ENCODE results near the gene UQCC3. TPM values are rescaled to one million over a fixed set of nuclear protein-coding genes. Genes with fewer than 3 reads are reported as not detected.

The UQCC3 gene
- total and polyA plus RNA-seq, 2 of the 13 experiments (the other 11 are each of a cell fraction or from before 2014, with no cell fraction given) = 7.7 to 16.0 TPM

DNA sequence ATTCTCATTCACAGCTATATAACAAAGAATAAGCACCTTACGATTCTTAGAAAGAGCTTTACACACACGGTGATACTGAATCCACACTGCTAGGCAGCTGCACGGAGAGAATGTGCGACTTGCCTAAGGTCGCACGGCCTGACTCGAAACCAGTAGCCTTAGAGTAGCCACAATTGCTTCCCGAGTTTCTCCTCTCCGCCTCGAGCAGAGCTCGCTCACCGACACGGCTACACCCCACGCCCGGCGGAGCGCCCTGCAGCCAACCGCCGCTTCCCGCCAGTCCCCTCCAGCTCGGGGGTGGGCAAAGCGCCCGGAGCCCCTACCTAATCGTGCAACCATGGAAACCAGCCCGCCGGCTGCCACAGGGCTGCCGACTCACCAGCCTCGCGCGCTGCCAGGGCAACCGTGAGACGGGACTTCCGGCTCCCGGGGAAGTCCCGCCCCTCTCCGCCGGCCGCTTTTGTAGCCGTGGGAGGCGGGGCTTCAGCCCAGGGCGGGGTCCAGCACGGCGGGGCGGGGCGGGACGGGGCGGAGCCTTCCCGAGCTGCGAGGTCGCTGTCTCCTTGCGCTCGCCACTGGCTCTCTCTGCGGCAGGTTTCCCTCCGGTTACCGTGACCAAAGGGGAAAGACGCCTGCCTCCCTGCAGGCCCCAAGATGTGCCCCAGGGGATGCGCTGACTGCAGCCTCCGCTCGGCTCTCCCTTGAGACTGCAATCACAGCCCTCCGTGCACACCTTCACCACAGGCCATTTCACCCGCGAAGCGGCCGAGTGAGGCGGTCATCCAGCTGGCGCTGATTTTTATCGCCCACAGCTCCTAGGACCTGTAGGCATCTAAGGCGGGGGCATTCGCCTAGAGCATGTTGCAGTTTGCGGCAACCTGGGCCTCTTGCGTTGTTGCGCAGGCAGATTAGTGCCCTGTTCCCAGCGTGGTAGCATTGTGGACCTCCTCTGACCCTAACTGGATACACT is 34.7 kb downstream of the UQCC3 start (continued):
- TF ChIP-seq, protein P1, sequence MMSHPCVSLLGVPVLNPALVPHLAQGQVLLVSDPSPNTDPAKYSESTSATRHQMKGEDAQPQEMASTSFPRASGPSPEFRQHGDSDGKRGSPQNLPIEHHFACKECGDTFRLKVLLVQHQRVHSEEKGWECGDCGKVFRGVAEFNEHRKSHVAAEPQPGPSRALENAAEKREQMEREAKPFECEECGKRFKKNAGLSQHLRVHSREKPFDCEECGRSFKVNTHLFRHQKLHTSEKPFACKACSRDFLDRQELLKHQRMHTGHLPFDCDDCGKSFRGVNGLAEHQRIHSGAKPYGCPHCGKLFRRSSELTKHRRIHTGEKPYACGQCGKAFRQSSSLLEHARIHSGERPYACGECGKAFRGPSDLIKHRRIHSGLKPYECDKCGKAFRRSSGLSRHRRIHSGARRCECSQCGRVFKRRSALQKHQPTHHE (CRISPR knock-in tag; IDR thresholded peaks at IDR 0.05; ENCODE audit: borderline replicate concordance) = no peak
- TF ChIP-seq, protein P2, sequence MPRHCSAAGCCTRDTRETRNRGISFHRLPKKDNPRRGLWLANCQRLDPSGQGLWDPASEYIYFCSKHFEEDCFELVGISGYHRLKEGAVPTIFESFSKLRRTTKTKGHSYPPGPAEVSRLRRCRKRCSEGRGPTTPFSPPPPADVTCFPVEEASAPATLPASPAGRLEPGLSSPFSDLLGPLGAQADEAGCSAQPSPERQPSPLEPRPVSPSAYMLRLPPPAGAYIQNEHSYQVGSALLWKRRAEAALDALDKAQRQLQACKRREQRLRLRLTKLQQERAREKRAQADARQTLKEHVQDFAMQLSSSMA (CRISPR knock-in tag; IDR thresholded peaks at IDR 0.05) = peak; percentile 15; the same call in 1 of the 2 replicates
- TF ChIP-seq ZC3H4 (CRISPR knock-in tag; IDR thresholded peaks at IDR 0.05; ENCODE audit: borderline replicate concordance) (no peak), SIN3A (IDR thresholded peaks at IDR 0.05; ENCODE audit: borderline replicate concordance, low read depth, low read length) (peak; percentile 86; the same call in 1 of the 2 replicates), BORCS8-MEF2B (CRISPR knock-in tag; IDR thresholded peaks at IDR 0.05) (peak; percentile 7; the same call in 1 of the 2 replicates), ZSCAN29 (CRISPR knock-in tag; conservative IDR thresholded peaks at IDR 0.05) (no peak), ZNF253 (CRISPR knock-in tag; IDR thresholded peaks at IDR 0.05; ENCODE audit: borderline replicate concordance) (no peak), MXI1 (IDR thresholded peaks at IDR 0.05; ENCODE audit: borderline replicate concordance, low read depth, low read length) (peak; percentile 96), KMT2A (CRISPR knock-in tag; IDR thresholded peaks at IDR 0.05) (0 out of 2 replicates have a peak, but pooled peaks have one; percentile 47), ZNF234 (CRISPR knock-in tag; conservative IDR thresholded peaks at IDR 0.05) (no peak), ZZZ3 (CRISPR knock-in tag; IDR thresholded peaks at IDR 0.05; ENCODE audit: borderline replicate concordance) (no peak), ZNF615 (CRISPR knock-in tag; IDR thresholded peaks at IDR 0.05; ENCODE audit: borderline replicate concordance) (no peak), ZNF180 (CRISPR knock-in tag; IDR thresholded peaks at IDR 0.05; ENCODE audit: borderline replicate concordance, low read depth) (no peak), ZNF841 (CRISPR knock-in tag; IDR thresholded peaks at IDR 0.05; ENCODE audit: borderline replicate concordance) (no peak), FOXK2 (IDR thresholded peaks at IDR 0.05) (no peak), YEATS4 (CRISPR knock-in tag; IDR thresholded peaks at IDR 0.05; ENCODE audit: borderline replicate concordance) (no peak), ZNF24 (IDR thresholded peaks at IDR 0.05) (no peak), ZFP1 (CRISPR knock-in tag; IDR thresholded peaks at IDR 0.05) (no peak), AGO2 (optimal IDR thresholded peaks at IDR 0.05; ENCODE audit: low read depth, low read length) (peak; percentile 99), PRMT3 (CRISPR knock-in tag; IDR thresholded peaks at IDR 0.05; ENCODE audit: borderline replicate concordance, low read depth) (no peak), ZNF83 (CRISPR knock-in tag; IDR thresholded peaks at IDR 0.05; ENCODE audit: borderline replicate concordance) (no peak)
- TF ChIP-seq, protein P3, sequence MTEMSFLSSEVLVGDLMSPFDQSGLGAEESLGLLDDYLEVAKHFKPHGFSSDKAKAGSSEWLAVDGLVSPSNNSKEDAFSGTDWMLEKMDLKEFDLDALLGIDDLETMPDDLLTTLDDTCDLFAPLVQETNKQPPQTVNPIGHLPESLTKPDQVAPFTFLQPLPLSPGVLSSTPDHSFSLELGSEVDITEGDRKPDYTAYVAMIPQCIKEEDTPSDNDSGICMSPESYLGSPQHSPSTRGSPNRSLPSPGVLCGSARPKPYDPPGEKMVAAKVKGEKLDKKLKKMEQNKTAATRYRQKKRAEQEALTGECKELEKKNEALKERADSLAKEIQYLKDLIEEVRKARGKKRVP (CRISPR knock-in tag; IDR thresholded peaks at IDR 0.05) = no peak
- TF ChIP-seq, protein P4, sequence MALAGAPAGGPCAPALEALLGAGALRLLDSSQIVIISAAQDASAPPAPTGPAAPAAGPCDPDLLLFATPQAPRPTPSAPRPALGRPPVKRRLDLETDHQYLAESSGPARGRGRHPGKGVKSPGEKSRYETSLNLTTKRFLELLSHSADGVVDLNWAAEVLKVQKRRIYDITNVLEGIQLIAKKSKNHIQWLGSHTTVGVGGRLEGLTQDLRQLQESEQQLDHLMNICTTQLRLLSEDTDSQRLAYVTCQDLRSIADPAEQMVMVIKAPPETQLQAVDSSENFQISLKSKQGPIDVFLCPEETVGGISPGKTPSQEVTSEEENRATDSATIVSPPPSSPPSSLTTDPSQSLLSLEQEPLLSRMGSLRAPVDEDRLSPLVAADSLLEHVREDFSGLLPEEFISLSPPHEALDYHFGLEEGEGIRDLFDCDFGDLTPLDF (CRISPR knock-in tag; IDR thresholded peaks at IDR 0.05) = no peak
- TF ChIP-seq, protein P5, sequence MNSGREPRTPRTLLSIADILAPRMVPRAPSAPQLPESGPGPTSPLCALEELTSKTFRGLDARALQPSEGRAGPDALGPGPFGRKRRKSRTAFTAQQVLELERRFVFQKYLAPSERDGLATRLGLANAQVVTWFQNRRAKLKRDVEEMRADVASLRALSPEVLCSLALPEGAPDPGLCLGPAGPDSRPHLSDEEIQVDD (CRISPR knock-in tag; IDR thresholded peaks at IDR 0.05; ENCODE audit: borderline replicate concordance) = no peak
